Umbilical cord (tissue), 2 donors: ENCODE data around the gene EIF5A. TPM values are rescaled to one million over a fixed set of nuclear protein-coding genes. Genes with fewer than 3 reads are reported as not detected.

Source experiments
- DNase-seq: peaks from one replicate; pipeline ENCODE4 v3.0.0-alpha.2; 2015; ENCODE audit warnings: low spot score
- total RNA-seq: library from RNA; depleted of rRNA; stranded (reverse); fragments of >200 nt; gene quantifications from one replicate; pipeline ENCODE4 v1.2.3, GENCODE V29; 2014; ENCODE audit warnings: low replicate concordance; ENCODE audit not compliant: insufficient read depth

The EIF5A gene
- total RNA-seq, 1 donor from 2014 or later, result 136 TPM

DNA sequence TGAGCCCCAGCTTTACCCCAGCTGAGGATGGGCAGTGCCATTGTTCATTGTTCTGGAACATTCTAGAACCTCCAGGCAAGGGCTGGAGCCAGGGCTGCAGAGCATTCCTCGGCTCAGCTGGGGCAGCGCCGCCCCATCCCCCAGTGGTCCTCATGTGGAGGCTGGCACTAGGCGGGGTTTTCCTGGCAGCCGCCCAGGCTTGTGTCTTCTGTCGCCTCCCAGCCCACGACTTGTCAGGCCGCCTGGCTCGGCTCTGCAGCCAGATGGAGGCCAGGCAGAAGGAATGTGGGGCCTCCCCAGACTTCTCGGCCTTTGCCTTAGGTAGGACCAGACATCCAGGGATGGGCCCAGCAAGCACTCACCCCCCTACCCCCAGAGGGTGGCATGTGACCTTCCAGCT is 47.6 kb downstream of the EIF5A start, which contains the start of gene TMEM95:
TMEM95 (plus strand) TSS at position 104 of the 400 bp plus-strand sequence; CDS start at position 153, 49 bp downstream.
- DNase-seq, result peak; percentile 55

DNA sequence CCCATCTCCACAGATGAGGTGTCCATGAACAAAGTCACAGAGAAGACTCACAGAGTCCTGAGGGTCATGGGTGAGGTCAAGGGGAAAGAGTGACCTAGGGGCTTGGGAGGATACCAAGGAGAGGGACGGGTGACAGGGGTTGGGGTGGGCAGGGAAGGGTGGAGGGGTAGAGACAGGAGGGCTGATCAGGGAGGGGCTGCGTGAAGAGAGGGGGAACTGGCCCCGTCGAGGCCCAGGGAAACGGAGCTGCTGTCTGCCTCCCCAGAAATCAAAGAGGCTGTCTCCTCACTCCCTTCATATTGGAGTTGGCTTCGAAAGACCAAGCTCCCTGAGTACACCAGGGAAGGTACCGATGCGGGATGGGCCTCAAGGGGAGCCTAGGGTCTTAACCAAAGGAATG is 48.1 kb downstream of the EIF5A start:
- no peak for DNase-seq

DNA sequence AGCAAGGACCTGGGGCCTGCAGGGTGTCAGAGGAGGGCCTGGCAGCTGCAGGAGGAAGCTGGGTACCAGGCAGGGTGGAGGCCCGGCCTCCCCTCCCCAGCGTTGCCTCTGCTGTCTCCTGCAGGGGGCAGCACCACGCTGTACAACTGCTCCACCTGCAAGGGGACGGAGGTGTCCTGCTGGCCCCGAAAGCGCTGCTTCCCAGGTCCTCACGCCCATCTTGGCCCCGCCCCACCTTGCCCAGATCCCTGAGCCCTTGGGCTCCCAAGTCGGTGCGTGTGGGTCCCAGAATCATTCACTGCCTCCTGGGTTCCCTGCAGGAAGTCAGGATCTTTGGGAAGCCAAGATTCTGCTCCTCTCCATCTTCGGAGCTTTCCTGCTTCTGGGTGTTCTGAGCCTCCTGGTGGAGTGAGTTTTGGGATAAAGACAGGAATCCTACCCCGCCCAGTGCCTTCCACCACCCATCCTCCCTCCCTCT is 48.7 kb downstream of the EIF5A start:
- DNase-seq, result peak; percentile 73

DNA sequence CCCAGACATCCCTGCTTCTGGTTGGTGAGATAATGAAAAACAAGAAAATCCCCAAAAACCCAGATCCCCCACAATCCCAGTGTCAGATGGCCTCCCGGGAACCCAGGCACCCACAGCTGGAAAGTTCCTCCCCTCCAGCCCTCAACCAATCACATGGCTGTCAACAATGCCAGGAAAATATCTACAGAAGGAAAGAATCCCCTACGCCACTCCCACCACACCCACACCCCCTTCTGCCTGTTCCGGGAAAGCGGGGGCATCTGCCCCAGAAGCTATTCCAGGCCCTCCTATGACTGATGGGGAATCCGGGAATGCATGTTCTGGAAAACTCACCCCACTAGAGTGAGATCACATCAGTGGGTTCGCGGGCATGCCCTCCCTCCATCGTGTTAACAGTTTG is 49.3 kb downstream of the EIF5A start:
- DNase-seq, result peak; percentile 86

DNA sequence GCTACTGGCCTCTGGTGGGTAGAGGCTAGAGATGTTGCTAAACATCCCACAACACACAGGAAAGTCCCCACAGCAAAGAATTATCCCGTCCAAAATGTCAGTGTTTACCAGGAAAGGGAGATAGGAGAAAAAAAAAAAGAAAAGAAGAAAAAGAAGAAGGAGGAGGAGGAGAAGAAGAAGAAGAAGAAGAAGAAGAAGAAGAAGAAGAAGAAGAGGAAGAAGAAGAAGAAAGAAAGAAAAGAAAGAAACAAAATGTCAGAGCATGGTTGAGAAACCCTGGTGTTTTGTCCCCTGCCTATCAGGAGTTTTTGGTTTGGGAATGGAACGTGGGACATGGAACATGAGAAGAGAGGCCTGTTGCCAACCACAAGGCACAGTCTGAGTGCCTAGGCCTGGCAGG is 50.0 kb downstream of the EIF5A start:
- no peak for DNase-seq

DNA sequence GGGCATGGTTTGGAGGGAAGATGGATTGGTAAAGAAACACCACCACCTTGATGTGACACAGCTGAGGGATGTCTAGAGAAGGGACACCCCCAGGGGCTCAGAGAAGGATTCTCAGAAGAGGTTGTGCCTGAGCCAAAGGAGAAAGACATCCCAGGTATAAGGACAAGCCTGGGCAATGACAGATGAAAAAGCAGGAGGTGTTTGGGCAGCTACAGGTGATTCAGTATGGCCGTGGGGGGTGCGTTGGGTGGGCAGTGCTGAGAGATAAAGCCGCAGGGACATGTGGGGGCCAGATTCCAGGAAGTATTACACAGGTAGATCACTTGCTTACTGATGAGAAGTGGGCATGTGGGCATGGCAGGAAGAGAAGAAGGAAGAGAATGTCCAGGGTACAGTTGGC is 54.5 kb downstream of the EIF5A start:
- no peak for DNase-seq

Other genes with a start within 250 kb of the EIF5A start
- not detected for gene CLEC10A, start 227.4 kb upstream of the EIF5A start, total RNA-seq
- gene ASGR2, start 192.8 kb upstream of the EIF5A start, total RNA-seq, result not detected
- gene ASGR1, start 128.3 kb upstream of the EIF5A start, total RNA-seq, result 1.2 TPM
- gene DLG4, start 87.8 kb upstream of the EIF5A start, total RNA-seq, result 18.3 TPM
- gene ACADVL, start 87.7 kb upstream of the EIF5A start, total RNA-seq, result 147 TPM
- 64.8 TPM for gene DVL2, start 73.1 kb upstream of the EIF5A start, total RNA-seq
- gene PHF23, start 68.2 kb upstream of the EIF5A start, total RNA-seq, result 29.1 TPM
- 240 TPM for gene GABARAP, start 65.2 kb upstream of the EIF5A start, total RNA-seq
- gene CTDNEP1, start 55.9 kb upstream of the EIF5A start, total RNA-seq, result 15.4 TPM
- 13.7 TPM for gene ELP5, start 55.4 kb upstream of the EIF5A start, total RNA-seq
- gene CLDN7, start 45.1 kb upstream of the EIF5A start, total RNA-seq, result 14.2 TPM
- 7.7 TPM for gene SLC2A4, start 25.9 kb upstream of the EIF5A start, total RNA-seq
- 0.96 TPM for gene YBX2, start 13.0 kb upstream of the EIF5A start, total RNA-seq
- 20.5 TPM for gene GPS2, start 7.7 kb downstream of the EIF5A start, total RNA-seq
- gene NEURL4, start 21.7 kb downstream of the EIF5A start, total RNA-seq, result 35.6 TPM
- gene ACAP1, start 28.9 kb downstream of the EIF5A start, total RNA-seq, result 5.3 TPM
- gene KCTD11, start 44.5 kb downstream of the EIF5A start, total RNA-seq, result 18.3 TPM
- not detected for gene TMEM95, start 47.5 kb downstream of the EIF5A start, total RNA-seq
- 12.8 TPM for gene TNK1, start 73.5 kb downstream of the EIF5A start, total RNA-seq
- 21.9 TPM for gene PLSCR3, start 86.9 kb downstream of the EIF5A start, total RNA-seq
- gene TMEM256, start 96.5 kb downstream of the EIF5A start, total RNA-seq, result 89.3 TPM
- 4.8 TPM for gene NLGN2, start 100.2 kb downstream of the EIF5A start, total RNA-seq
- not detected for gene SPEM1, start 112.7 kb downstream of the EIF5A start, total RNA-seq
- not detected for gene SPEM2, start 118.0 kb downstream of the EIF5A start, total RNA-seq
- 0.96 TPM for gene SPEM3, start 121.2 kb downstream of the EIF5A start, total RNA-seq
- 1.9 TPM for gene TMEM102, start 127.8 kb downstream of the EIF5A start, total RNA-seq
- gene FGF11, start 131.9 kb downstream of the EIF5A start, total RNA-seq, result 12.8 TPM
- gene CHRNB1, start 137.4 kb downstream of the EIF5A start, total RNA-seq, result 8.9 TPM
- gene ZBTB4, start 172.0 kb downstream of the EIF5A start, total RNA-seq, result 18.1 TPM
- 0.24 TPM for gene SLC35G6, start 173.8 kb downstream of the EIF5A start, total RNA-seq
- 40.7 TPM for gene POLR2A, start 176.7 kb downstream of the EIF5A start, total RNA-seq
- gene TNFSF12, start 241.4 kb downstream of the EIF5A start, total RNA-seq, result 14.9 TPM